ENCODE data around the gene PPIC. TPM values are rescaled to one million over a fixed set of nuclear protein-coding genes. Genes with fewer than 3 reads are reported as not detected.

The PPIC gene
- total and polyA plus RNA-seq, 9 donors, result 20.6 to 37.8 (median 24.3) TPM

Other genes with a start within 250 kb of the PPIC start
- gene SNX24, start 191.1 kb downstream of the PPIC start, total RNA-seq, result 9.9 TPM
- gene SNX24, start 191.1 kb downstream of the PPIC start, polyA plus RNA-seq (ENCODE audit: insufficient read depth in 1 of 8, insufficient read length in 8 of 8, low replicate concordance in 1 of 8), result 10 to 100 TPM in 5 of 8 donors, 1 to 10 TPM in 3; 8.9 to 13.2 (median 10.6) TPM
- gene PRDM6, start 52.5 kb upstream of the PPIC start, total RNA-seq, result 0.31 TPM
- gene PRDM6, start 52.5 kb upstream of the PPIC start, polyA plus RNA-seq (ENCODE audit: insufficient read depth in 1 of 8, insufficient read length in 8 of 8, low replicate concordance in 1 of 8), result 1 to 10 TPM in 2 of 8 donors, under 1 TPM in 6; 0.34 to 1.4 (median 0.63) TPM

Data from muscle of leg (tissue), 9 donors.